GM18867 (cell line): ENCODE data around the gene PPP1CA.
"Not testable (repeated sequence)": the region's sequence is repeated elsewhere in the genome, so short reads cannot be mapped to it uniquely, and the experiment has no call there.

ENCODE experiments used
- ATAC-seq: cut with Tn5 transposase; IDR thresholded peaks from one replicate; pipeline ENCODE4 v1.9.1; 2021; ENCODE audit warnings: mild to moderate bottlenecking, moderate library complexity; ENCODE audit not compliant: unreplicated experiment

PPP1CA gene

DNA sequence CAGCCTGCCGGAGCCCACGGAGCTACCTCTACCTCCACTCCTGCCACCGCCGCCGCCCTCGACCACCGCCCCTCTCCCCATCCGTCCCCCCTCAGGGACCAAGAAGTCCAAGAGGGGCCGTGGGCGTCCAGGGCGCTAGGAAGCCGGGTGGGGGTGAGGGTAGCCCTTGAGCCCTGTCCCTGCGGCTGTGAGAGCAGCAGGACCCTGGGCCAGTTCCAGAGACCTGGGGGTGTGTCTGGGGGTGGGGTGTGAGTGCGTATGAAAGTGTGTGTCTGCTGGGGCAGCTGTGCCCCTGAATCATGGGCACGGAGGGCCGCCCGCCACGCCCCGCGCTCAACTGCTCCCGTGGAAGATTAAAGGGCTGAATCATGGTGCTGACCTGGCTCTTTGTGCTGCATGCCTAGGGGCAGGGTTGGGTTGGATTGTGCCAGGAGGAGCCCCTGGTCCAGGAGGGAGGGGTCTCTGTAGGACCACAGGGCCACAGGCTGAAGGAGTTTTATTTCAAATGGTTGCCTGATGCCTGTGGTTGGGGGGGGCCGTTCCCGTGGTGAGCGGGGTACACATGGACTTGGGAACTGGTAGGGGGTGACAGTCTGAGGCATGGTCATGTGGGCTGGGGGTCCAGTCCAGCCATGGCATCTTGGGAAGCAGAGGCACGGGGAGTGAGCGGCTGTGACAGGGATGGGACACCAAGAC is 33.5 kb upstream of the PPP1CA start:
- no peak for ATAC-seq

GRCh38 chr11:67434395-67434881 is 32.8 kb upstream of the PPP1CA start:
- no peak for ATAC-seq

GRCh38 chr11:67433536-67434394 is 32.1 kb upstream of the PPP1CA start:
- ATAC-seq: no peak

DNA sequence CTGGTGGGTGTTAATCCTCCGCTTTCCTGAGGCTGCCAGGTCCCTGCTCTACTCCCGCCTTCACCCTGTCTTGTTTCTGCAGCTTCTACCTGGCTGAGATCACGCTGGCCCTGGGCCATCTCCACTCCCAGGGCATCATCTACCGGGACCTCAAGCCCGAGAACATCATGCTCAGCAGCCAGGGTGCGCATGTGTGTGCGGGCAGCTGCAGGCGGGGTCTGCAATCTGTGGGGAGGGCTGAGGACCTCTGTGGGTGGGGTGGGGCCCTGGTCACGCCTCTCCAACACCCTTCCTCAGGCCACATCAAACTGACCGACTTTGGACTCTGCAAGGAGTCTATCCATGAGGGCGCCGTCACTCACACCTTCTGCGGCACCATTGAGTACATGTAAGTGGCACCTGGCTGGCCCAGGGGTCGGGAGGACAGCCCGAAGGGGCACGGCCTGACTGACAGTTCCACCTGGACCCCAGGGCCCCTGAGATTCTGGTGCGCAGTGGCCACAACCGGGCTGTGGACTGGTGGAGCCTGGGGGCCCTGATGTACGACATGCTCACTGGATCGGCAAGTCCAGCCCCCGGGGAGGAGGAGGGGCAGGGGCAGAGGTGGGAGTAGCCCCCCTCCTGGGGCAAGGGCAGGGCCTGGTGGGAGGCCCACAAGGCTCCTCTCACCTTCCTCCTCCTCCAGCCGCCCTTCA is 31.1 kb upstream of the PPP1CA start:
- ATAC-seq: no peak

GRCh38 chr11:67431346-67432249 is 29.9 kb upstream of the PPP1CA start:
- no peak for ATAC-seq

DNA sequence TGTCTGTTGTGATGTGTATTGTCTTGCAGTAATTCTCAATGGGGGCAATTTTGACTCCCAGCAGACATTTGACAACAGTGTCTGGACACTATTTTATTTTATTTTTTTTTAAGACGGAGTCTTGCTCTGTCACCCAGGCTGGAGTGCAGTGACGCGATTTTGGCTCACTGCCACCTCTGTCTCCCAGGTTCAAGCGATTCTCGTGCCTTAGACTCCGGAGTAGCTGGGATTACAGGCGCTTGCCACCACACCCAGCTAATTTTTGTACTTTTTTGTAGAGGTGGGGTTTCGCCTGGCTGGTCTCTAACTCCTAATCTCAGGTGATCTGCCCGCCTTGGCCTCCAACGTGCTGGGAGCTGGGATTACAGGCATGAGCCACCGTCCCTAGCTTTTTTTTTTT is 28.1 kb upstream of the PPP1CA start:
- no peak for ATAC-seq

- no peak for ATAC-seq
Observed at GRCh38 chr11:67429038-67429668, 27.5 kb upstream of the PPP1CA start.

DNA sequence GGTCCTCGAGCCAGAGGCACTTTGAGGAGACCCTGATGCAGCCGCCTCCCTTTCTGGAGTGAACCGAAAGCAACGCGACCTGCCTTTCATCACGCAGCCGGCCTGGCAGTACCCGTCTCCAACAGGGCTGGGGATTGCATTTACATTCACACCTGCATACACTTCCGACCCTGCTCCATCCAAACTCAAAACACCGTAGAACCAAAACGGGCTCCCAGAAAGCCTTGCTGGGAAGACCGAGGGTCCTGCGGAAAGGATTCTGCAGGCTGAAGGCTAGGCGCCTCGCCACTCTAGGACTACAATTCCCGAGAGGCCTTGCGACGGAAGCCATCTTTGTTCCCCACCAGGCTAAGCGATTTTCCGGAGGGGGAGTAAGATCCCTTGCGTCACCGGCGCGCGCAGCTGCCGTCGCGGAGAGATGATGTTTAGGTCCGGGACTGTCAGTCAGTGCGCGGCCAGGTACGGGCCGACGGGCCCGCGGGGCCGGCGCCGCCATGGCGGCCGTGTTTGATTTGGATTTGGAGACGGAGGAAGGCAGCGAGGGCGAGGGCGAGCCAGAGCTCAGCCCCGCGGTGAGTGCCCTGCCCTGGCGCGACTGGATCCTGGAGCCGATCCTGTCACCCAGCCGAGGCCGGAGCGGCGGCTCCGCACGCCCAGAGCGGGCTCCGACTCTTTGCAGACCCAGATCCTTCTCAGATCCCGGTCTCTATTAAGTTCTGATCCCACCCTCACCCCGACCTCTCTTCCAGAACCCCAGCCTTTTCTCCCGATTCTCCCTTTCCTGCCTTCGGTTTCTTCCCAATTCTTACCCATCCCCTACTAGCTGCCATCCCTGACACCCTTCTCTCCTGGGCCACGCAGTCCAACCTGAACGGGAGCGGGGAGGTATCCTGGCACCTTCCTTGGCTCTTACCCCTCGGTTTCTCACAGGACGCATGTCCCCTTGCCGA is 26.7 kb upstream of the PPP1CA start, which contains the start of gene RPS6KB2:
Gene RPS6KB2 (plus strand): TSS at position 443 of the 950 bp plus-strand sequence. CDS start 52 bp downstream, at position 495.
- ATAC-seq: peak; percentile 81

DNA sequence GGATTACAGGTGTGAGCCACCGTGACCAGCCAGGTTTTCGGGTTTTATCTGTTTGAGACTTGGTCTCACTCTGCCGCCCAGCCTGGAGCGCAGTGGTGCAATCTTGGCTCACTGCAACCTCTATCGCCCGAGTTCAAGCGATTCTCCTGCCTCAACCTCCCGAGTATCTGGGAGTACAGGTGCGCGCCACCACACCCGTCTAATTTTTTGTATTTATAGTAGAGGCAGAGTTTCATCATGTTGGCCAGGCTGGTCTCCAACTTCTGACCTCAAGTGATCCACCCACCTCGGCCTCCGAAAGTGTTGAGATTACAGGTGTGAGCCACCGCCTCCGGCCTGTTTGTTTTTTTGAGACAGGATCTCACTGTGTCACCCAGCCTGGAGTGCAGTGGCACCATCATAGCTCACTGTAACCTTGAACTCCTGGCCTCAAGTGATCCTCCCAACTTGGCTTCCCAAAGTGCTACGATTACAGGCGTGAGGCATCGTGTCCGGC is 25.8 kb upstream of the PPP1CA start:
- not testable (repeated sequence) for ATAC-seq

DNA sequence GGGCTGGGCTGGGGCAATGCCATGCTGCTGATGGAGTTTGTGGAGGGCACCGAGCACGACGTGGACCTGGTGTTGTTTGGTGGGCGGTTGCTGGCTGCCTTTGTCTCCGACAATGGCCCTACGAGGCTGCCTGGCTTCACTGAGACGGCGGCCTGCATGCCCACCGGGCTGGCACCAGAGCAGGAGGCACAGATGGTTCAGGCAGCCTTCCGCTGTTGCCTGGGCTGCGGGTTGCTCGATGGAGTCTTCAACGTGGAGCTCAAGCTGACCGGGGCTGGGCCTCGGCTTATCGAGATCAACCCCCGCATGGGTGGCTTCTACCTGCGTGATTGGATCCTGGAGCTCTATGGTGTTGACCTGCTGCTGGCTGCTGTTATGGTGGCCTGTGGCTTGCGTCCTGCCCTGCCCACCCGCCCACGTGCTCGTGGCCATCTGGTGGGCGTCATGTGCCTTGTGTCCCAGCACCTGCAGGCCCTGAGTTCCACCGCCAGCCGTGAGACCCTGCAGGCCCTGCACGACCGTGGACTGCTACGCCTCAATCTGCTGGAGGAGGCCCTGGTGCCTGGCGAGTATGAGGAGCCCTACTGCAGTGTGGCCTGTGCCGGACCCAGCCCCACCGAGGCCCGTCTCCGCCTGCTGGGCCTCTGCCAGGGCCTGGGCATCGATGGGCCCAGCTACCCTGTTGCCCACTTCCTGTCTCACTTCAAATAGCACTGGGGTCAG is 22.4 kb upstream of the PPP1CA start:
- no peak for ATAC-seq

GRCh38 chr11:67423466-67423865 is 21.8 kb upstream of the PPP1CA start:
- ATAC-seq: no peak

GRCh38 chr11:67422891-67423290 is 21.2 kb upstream of the PPP1CA start:
- ATAC-seq: no peak

GRCh38 chr11:67421430-67422031 is 19.9 kb upstream of the PPP1CA start:
- no peak for ATAC-seq

DNA sequence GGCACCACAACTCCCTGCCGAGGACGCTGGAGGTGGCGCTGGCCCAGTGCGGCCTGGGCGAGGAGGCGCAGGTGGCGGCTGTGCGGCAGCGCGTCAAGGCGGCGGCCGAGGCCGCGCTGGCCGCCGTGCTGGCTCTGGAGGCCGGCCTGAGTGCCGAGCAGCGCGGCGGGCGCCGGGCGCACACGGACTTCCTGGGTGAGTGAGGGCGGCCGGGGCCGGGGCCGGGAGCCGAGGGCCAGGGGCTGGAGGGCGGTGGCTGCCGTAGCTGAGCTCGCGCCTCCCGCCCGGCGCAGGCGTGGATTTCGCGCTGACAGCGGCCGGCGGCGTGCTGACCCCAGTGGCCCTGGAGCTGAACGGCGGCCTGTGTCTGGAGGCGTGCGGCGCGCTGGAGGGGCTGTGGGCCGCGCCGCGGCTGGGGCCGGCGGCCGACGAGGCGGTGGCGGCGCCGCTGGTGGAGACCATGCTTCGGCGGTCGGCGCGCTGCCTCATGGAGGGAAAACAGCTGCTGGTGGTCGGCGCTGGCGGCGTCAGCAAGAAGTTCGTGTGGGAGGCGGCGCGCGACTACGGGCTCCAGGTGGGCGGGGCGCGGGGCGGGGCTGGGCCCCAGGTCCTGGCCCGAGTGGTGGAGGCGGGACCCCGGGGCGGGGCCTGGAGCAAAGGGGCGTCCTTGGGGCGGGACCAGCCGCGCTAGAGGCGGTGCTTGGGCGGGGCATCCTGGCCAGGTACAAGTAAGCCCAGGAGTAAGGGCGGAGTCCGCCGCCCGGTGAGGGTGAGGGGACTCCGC is 19.2 kb upstream of the PPP1CA start:
- peak; percentile 83 for ATAC-seq

- no peak for ATAC-seq
Observed at GRCh38 chr11:67420147-67420645, 18.5 kb upstream of the PPP1CA start.

- ATAC-seq: no peak
Observed at GRCh38 chr11:67419325-67420049, 17.8 kb upstream of the PPP1CA start.
